HG03565 (cell line): ENCODE measurements around the gene CDH13.

Source experiments
- ATAC-seq: cut with Tn5 transposase; IDR thresholded peaks from one replicate; pipeline ENCODE4 v1.9.1; 2021; ENCODE audit warnings: mild to moderate bottlenecking, moderate library complexity; ENCODE audit not compliant: unreplicated experiment

CDH13 gene

GRCh38 chr16:83390759-83391158 is 764.0 kb downstream of the CDH13 start:
- ATAC-seq, result no peak

DNA sequence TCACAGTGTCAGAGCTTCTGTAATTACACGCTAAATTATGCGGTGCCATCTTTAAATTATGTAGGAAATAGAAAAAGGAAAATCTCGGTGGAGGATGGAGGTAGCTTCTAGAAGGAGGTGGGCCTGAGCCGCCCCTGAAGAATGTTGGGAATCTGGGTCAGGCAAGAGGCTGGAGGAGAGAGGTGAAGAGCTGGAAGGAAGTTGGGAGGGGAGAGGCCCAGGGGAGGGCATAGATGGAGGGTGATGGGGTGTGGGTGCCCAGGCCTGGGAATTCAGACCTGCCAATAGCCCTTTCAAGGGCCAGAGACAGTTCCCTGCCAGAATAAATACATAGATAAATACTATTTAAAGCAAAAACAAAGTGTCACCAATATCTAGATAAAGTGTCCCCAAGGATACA is 766.0 kb downstream of the CDH13 start:
- ATAC-seq, result no peak

DNA sequence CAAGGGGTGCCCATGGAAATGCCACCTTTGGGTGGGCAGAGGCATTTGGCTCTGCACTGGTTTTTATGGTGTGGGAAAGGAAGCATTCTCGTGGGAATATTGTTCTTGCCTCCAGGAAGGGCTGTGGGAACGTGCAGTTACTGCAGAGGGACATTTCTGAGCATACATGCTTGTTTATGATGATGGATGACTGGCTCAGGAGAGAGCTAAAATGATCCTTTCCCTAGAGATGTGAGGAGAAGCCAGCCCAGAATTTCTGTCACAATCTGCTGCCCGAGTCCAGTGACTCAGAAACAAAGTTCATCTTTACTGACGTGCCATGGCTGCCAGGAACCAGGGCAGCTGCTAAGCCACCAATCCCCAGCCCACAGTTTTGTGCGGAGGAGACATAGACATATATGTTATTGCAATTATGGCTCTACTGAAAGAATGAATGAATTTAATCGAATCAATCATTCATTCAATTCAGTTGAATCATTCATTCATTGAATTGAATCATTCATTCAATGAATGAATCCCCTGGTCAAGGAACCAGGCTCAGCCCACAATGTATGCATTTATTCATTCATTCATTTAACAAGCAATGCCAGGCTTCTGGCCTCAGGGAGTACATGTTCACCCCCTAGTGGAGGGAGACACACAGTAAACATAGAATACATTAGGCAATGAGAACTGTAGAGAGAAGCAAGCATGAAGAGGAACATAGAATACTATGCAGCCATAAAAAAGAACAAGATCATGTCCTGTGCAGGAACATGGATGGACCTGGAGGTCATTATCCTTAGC is 766.6 kb downstream of the CDH13 start:
- ATAC-seq, result no peak

DNA sequence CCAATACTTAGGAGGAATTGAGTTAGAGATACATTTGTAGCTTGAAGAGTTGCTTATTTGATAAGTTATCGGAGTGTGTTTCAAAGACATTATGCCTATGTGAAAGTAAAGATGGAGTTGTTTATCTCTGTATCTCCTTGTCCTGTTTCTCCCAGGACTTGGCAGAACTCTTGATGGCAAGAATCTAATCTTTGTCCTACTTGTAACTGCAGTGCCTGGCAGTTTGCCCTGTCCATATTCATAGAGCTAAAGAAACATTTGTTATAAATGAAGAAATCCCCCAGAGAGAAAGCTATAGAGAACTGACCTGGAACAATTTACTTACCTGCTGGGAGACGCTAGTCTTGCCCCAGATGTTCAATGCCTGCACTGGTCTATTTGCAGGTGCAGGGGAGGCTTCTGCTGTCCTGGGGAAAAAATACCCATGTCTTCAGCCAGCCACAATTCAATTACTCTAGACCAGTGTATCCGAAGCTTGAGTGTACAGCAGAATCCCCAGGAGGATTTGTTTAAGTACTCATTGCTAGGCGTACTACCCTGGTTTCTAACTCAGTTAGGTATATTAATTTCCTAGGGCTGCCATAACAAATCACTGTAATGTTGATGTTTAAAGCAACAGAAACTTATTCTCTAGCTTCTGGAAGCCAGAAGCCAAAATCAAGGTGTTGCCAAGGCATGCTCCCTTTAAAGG is 771.0 kb downstream of the CDH13 start:
- ATAC-seq, result no peak

DNA sequence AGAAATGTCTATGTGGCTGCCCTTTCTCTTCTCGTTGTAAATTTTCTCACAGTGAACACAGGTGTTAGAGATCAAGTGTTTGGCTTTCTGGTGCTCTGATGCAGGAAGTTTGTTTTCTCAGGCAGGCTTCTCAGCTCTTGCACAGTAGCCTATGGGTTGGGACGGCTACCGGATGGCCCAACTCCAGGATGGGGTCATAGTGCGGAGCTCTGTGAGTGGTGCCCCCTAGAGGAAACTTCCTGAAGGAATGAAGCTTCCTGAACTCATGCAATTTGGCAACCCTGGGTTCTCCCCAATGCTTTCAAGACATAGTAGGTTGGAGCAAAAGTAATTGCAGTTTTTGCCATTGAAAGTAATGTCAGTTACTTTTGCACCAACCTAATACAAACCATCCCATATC is 773.5 kb downstream of the CDH13 start:
- ATAC-seq, result no peak

GRCh38 chr16:83402160-83402814 is 775.5 kb downstream of the CDH13 start:
- no peak for ATAC-seq

- ATAC-seq, result no peak
Observed at GRCh38 chr16:83402967-83403366, 776.2 kb downstream of the CDH13 start.

GRCh38 chr16:83403761-83404160 is 777.0 kb downstream of the CDH13 start:
- ATAC-seq, result no peak

DNA sequence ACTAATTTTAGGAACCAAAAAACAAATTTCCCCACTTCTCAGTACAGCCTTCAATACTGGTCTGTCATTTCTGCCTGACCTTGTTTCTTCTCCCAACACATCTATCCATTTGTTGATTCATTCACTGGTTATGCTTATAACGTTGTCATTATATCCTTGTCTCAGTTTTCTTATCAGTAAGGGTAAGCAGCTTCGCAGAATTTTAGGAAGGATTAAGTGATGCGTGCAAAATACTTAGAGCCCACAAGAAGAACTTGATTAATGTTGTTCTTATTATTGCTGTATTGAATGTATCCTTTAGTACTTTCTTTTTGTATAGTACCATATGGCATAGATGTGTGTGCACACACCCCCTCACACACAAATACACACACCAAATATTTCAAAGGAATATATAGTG is 777.5 kb downstream of the CDH13 start:
- ATAC-seq, result no peak

DNA sequence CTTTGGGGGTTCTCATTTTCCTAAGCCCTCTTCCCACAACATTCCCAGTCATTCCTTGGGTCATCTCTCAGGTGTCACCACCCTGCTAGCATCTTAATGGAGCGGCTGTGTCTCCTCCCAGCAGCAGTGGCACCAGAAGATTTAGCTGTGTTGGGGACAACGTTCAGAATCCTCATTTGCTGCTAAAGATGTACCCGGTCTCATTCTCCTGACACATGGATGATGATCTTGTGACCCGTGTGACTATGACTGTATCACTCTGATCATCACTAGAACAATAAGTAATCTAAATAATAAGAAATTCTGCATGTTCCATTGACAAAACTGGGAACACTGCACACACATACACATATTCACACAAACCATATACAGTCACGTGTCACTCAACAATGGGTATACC is 781.2 kb downstream of the CDH13 start:
- no peak for ATAC-seq

DNA sequence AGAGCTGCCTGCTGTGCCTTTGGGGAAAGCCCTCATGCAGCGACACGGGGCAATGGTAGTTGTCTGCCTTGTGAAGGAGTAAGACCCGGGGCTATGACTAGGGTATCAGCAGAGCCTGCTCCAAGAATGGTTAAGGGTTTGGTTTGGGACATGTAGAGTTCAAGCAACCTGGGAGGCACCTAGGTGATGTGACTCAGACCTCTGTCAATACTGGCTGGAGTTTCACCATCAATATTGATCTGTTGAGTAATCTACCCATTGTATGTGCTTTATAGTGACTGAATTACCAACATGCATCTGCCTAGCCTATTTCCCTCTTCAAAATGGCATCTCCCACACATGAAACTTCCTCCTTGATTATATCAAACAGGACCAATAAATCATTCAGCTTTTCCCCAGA is 782.6 kb downstream of the CDH13 start:
- ATAC-seq, result no peak

DNA sequence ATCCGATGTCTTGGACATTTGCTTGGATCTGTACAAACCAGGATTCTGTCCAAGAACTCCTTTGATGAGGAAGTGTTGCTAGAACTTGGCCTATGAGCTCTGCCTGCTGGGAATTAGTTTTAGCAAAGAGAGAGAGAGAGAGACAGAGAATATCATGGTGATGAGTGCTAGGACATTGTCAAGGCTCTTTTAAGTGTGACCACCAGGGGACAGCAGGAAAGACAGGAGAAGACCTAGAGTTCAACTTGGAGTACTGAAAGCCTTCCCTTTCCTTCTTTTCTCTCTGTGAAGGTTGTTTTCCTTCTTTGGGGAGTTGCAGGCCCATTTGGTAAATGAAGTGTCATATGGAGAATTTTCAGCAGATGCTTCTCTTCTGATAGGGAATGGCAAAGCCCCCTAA is 791.8 kb downstream of the CDH13 start:
- ATAC-seq, result no peak

- no peak for ATAC-seq
Observed at GRCh38 chr16:83420206-83420760, 793.5 kb downstream of the CDH13 start.

GRCh38 chr16:83433201-83433600 is 806.4 kb downstream of the CDH13 start:
- no peak for ATAC-seq

GRCh38 chr16:83437036-83437435 is 810.3 kb downstream of the CDH13 start:
- no peak for ATAC-seq

DNA sequence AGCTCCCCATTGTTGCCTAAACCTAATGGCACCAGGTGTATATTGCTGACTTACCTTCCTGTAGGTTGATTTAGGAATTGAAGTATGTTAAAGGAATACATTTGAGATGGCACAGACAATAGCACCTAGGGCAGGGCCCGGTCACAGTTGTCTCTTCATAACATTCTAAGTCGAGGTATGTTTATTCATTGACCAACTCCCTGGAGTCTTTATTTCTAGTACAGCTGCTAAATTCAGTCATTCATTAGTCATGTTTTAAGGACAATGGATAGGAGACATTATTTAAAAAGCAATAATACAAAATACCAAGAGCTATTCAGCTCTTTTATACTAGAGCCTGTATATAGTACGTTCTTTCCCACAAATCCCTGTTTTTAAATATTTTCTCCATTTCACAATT is 811.6 kb downstream of the CDH13 start:
- no peak for ATAC-seq

GRCh38 chr16:83439412-83439811 is 812.6 kb downstream of the CDH13 start:
- no peak for ATAC-seq

- no peak for ATAC-seq
Observed at GRCh38 chr16:83441517-83441916, 814.7 kb downstream of the CDH13 start.

DNA sequence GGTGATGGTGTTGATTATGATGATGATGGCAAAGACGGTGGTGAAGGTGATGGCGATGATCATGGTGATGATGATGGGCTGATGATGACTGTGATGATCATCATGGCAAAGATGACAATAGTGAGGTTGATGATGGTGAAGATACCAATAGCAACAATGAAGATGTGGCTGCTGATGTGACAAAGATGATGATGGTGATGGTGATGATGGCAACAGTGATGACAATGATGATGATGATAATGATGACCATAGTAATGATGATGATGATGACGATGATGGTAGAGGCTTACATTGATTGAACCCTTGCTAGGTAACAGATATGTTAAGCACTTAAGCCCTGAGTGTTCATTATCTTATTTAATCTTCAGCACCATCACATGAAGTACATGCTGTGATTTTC is 817.2 kb downstream of the CDH13 start:
- no peak for ATAC-seq

- no peak for ATAC-seq
Observed at GRCh38 chr16:83447560-83447959, 820.8 kb downstream of the CDH13 start.

DNA sequence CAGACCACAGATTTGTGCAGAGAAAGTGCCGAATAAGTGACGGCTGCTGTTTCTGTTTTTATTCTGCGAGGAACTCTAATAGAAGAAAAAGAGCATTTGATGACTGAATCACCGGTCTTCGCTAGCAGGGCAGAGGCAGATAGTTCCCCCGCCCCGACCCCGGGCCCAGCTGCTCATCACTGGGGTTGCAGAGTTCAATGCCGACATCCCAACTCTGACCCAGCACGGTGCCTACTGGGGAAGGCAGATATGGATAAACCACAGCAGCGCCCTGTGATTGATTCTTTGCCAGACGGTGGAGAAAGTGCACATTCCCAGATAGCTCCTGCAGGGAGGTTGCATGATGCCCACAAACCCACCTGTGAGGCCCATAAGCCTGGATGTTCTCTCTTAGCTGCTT is 823.1 kb downstream of the CDH13 start:
- ATAC-seq, result no peak

DNA sequence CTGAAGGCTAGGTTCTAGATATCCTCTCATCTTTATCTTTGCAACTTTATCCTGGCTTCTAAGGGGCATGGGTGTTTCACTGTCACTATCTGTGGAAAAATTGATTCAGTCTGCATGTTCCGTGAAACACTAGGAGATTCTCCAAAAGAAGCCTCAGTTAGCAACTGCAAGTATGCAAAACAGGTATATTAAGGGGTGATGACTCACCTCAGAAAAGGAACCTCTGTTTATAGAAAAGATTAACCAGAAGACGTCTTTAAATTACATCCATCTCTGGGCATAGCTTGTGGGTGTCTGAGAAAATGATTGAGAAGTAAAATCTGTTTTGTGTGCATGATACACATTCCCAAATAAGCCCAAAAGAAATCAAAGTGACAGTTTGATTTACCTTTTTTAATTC is 827.2 kb downstream of the CDH13 start:
- ATAC-seq, result peak; percentile 41
